Stimulated activated CD8-positive, alpha-beta memory T cell treated with anti-CD3 and anti-CD28 coated beads, Interleukin-7, amount 100 ng/mL, for 24 hours (primary cell): ENCODE results near the gene UNC13C.

Source experiments
- DNase-seq: peaks from one replicate; pipeline ENCODE4 v3.0.0-alpha.2; 2020; ENCODE audit warnings: low read depth

The UNC13C gene

GRCh38 chr15:54567408-54568035 lies 589.3 kb downstream of the UNC13C start:
- DNase-seq: no peak

- DNase-seq: no peak
These were observed 590.1 kb downstream of the UNC13C start for GRCh38 chr15:54568381-54568780.

GRCh38 chr15:54571576-54571975 lies 593.3 kb downstream of the UNC13C start:
- DNase-seq: no peak

GRCh38 chr15:54575586-54575985 lies 597.3 kb downstream of the UNC13C start:
- no peak for DNase-seq

GRCh38 chr15:54576298-54576935 lies 598.2 kb downstream of the UNC13C start:
- DNase-seq: no peak

- DNase-seq: no peak
These were observed 599.4 kb downstream of the UNC13C start for GRCh38 chr15:54577476-54578250.

- no peak for DNase-seq
These were observed 601.6 kb downstream of the UNC13C start for GRCh38 chr15:54579855-54580254.

- no peak for DNase-seq
These were observed 602.4 kb downstream of the UNC13C start for GRCh38 chr15:54580643-54581042.

- DNase-seq: no peak
These were observed 604.8 kb downstream of the UNC13C start for GRCh38 chr15:54582863-54583643.

GRCh38 chr15:54585063-54585462 lies 606.8 kb downstream of the UNC13C start:
- no peak for DNase-seq

- DNase-seq: no peak
These were observed 615.9 kb downstream of the UNC13C start for GRCh38 chr15:54594115-54594514.

- no peak for DNase-seq
These were observed 621.1 kb downstream of the UNC13C start for GRCh38 chr15:54599386-54599785.

GRCh38 chr15:54605043-54605442 lies 626.8 kb downstream of the UNC13C start:
- no peak for DNase-seq

- DNase-seq: no peak
These were observed 627.3 kb downstream of the UNC13C start for GRCh38 chr15:54605556-54605955.

GRCh38 chr15:54608876-54609835 lies 630.9 kb downstream of the UNC13C start:
- no peak for DNase-seq

- no peak for DNase-seq
These were observed 639.9 kb downstream of the UNC13C start for GRCh38 chr15:54618120-54618519.

GRCh38 chr15:54619180-54619579 lies 640.9 kb downstream of the UNC13C start:
- DNase-seq: no peak

GRCh38 chr15:54620916-54621315 lies 642.7 kb downstream of the UNC13C start:
- no peak for DNase-seq

- DNase-seq: no peak
These were observed 657.9 kb downstream of the UNC13C start for GRCh38 chr15:54636147-54636546.

- DNase-seq: no peak
These were observed 660.4 kb downstream of the UNC13C start for GRCh38 chr15:54638666-54639065.

GRCh38 chr15:54640873-54641272 lies 662.6 kb downstream of the UNC13C start:
- no peak for DNase-seq
